H54 (cell line): Measurements from ENCODE around the gene ERBB2.
"Not testable (repeated sequence)": the region's sequence is repeated elsewhere in the genome, so short reads cannot be mapped to it uniquely, and the experiment has no call there.

ENCODE experiments used
- DNase-seq: peaks from one replicate; pipeline ENCODE4 v3.0.0; 2011; ENCODE audit warnings: low spot score, mixed read lengths; ENCODE audit not compliant: insufficient read length
- FAIRE-seq: peaks from 3 replicates; lab custom pipeline; 2011; peaks lifted over from hg19 to GRCh38; lab: Jason Lieb, UNC
- POLR2A ChIP-seq: IDR thresholded peaks from 2 replicates; pipeline ENCODE4 v1.6.1; 2011; ENCODE audit warnings: low read depth, mild to moderate bottlenecking, low read length

ERBB2 gene

DNA sequence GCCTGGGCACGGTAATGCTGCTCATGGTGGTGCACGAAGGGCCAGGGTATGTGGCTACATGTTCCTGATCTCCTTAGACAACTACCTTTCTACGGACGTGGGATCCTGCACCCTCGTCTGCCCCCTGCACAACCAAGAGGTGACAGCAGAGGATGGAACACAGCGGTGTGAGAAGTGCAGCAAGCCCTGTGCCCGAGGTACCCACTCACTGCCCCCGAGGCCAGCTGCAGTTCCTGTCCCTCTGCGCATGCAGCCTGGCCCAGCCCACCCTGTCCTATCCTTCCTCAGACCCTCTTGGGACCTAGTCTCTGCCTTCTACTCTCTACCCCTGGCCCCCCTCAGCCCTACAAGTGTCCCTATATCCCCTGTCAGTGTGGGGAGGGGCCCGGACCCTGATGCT, 12.0 kb downstream of the ERBB2 start:
- no peak for TF ChIP-seq POLR2A
- DNase-seq (no peak), FAIRE-seq (no peak)

DNA sequence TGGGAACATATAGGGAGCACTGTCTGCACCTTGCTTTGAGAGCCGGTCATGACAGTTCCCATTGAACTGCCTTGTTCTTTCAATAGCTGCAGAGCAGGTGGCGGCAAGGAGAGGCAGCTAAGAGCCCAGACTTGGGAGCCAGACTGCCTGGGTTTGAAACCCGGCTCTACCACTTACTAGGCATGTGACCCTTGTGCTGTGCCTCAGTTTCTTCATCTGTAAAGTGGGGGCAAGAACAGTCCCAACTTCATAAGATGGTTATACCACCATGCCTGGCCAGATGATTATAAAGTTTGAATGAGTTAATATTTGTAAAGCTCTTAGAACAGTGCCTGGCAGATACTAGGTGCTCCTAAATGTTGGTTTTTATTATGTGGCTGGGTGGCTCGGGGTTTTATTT, 14.4 kb downstream of the ERBB2 start:
- no peak for TF ChIP-seq POLR2A
- FAIRE-seq = no peak
- DNase-seq = no peak

DNA sequence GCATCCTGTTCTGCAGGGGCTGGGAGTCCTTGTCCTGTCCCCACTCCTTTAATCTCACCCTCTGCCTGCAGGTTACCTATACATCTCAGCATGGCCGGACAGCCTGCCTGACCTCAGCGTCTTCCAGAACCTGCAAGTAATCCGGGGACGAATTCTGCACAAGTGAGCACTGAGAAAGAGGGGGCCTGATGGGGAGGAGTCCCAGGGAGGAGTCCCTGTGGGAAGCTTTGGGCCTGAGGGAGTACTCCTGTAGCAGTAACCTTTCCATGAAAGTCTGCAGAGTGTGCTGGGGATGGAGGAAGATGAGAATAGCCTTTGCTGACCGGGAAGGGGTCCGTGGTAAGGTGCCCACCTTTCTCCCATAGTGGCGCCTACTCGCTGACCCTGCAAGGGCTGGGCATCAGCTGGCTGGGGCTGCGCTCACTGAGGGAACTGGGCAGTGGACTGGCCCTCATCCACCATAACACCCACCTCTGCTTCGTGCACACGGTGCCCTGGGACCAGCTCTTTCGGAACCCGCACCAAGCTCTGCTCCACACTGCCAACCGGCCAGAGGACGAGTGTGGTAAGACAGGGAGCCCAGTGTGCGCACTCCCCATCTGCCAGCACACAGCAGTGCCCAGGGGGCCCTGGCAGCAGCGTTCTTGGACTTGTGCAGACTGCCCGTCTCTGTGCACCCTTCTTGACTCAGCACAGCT, 15.7 kb downstream of the ERBB2 start:
- DNase-seq (no peak), FAIRE-seq (no peak)
- no peak for TF ChIP-seq POLR2A

DNA sequence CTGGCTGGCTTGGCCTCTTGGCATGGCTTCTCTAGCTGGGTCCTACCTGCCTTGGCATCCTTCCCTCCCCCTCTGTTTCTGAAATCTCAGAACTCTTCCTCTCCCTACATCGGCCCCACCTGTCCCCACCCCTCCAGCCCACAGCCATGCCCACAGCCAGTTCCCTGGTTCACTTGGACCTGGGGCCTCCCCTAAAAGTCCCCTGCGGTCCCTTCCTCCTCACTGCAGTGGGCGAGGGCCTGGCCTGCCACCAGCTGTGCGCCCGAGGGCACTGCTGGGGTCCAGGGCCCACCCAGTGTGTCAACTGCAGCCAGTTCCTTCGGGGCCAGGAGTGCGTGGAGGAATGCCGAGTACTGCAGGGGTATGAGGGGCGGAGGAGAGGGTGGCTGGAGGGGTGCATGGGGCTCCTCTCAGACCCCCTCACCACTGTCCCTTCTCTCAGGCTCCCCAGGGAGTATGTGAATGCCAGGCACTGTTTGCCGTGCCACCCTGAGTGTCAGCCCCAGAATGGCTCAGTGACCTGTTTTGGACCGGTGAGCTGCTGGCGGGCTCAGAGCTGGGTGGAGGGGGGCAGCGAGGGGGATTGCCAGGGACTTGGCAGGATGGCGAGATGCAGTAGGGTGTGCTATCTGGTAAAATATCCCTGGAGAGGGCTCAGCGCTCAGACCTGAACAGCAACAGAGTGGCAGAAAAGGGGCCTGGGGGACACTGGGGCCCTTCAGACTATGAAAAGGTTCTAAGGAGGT, 16.4 kb downstream of the ERBB2 start:
- FAIRE-seq (no peak), DNase-seq (no peak)
- TF ChIP-seq POLR2A = no peak

DNA sequence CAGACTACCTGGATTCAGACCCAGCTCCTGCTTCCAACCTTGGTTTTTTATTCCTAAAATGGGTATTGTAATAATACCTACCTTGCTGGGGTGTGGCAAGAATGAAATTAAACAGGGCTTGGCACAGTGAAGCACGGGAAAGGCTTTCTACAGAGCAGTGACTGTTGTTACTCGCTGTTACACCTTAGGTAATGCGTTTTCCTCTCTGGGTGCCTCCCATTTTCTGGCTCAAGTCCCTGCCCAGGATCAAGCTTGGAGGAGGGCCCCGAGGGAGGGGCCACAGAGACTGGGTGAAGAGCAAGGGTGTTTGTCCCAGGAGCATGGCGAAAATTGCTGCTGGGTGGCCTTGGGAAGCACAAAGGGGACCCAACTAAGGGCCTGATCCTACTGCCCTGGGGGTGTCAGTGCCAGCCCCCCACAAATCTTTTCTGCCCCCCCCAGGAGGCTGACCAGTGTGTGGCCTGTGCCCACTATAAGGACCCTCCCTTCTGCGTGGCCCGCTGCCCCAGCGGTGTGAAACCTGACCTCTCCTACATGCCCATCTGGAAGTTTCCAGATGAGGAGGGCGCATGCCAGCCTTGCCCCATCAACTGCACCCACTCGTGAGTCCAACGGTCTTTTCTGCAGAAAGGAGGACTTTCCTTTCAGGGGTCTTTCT, 17.1 kb downstream of the ERBB2 start:
- DNase-seq (no peak), FAIRE-seq (no peak)
- no peak for TF ChIP-seq POLR2A

DNA sequence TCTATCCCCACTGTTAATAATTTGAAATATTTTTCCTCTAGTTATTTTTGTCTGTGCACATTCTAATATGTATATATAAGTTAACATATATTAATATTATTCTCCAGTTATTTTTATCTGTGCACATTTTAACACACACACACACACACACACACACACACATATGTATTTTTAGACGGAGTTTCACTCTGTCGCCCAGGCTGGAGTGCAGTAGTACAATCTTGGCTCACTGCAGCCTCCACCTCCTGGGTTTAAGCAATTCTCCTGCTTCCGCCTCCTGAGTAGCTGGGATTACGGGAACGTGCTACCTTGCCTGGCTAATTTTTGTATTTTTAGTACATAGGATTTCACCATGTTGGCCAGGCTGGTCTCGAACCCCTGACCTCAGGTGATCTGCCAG, 17.8 kb downstream of the ERBB2 start:
- DNase-seq (no peak), FAIRE-seq (no peak)
- TF ChIP-seq POLR2A = no peak

DNA sequence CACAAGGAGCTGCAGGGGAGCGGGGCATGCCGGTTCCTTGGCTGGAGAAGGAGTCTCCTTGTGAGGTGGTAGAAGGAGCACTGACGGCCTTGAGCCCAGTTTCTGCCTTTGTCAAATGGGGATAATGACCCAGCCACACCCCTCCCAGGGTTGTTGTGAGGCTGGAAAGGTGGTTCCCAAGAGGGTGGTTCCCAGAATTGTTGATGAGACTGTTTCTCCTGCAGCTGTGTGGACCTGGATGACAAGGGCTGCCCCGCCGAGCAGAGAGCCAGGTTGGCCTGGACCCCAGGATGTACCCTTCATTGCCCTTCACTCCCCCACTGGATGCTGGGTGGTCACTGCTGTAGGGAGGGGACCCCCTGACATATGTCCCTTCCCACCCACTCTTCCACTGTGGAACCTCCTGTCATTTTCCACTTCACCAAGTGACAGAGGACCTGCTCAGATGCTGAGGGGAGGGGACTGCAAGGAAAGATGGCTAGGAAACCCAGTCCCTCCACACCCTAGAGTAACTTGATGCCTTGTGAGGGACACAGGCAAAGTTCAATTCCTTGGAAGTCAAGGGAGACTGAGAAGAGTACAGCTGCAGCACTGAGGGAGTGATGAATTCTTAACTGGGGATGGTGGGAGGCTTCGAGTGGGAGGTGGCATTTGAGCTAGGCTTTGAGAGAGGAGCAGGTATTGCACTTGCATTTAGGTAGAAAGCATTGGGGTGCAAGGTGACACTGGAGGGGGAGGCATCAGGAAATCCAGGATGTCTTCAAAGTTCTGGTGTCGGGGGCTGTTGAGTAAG, 19.9 kb downstream of the ERBB2 start:
- FAIRE-seq (no peak), DNase-seq (no peak)
- no peak for TF ChIP-seq POLR2A

DNA sequence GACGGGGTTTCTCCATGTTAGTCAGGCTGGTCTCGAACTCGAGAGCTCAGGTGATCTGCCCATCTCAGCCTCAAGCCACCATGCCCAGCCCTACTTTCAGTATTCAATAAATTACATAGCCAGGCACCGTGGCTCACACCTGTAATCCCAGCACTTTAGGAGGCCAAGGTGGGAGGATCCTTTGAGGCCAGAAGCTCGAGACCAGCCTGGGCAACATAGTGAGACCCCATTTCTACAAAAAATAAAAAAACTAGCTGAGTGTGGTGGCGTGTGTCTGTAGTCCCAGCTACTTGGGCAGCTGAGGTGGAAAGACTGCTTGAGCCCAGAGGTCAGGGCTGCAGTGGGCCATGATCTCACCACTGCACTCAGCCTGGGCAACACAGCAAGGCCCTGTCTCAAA, 22.2 kb downstream of the ERBB2 start:
- DNase-seq (no peak), FAIRE-seq (no peak)
- TF ChIP-seq POLR2A = no peak

DNA sequence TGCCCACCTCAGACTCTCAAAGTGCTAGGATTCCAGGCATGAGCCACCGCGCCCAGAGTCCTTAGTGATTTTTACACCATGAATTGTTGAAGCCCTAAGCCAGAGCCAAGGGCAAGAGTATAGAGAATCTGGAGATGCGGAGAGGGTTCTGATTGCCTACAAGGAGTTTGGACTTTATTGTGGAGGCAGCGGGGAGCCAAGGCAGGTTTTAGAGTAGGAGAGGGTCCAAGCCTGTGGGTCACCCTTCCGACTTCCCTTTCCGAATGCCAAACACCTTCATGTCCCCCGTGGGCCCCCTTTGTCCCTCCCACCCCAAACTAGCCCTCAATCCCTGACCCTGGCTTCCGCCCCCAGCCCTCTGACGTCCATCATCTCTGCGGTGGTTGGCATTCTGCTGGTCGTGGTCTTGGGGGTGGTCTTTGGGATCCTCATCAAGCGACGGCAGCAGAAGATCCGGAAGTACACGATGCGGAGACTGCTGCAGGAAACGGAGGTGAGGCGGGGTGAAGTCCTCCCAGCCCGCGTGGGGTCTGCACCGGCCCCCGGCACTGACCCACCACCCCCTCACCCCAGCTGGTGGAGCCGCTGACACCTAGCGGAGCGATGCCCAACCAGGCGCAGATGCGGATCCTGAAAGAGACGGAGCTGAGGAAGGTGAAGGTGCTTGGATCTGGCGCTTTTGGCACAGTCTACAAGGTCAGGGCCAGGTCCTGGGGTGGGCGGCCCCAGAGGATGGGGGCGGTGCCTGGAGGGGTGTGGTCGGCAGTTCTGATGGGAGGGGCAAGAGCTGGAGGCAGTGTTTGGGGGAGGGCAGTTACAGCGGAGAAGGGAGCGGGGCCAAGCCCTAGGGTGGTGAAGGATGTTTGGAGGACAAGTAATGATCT, 23.3 kb downstream of the ERBB2 start:
- DNase-seq = peak; percentile 45
- no peak for FAIRE-seq
- TF ChIP-seq POLR2A = no peak

DNA sequence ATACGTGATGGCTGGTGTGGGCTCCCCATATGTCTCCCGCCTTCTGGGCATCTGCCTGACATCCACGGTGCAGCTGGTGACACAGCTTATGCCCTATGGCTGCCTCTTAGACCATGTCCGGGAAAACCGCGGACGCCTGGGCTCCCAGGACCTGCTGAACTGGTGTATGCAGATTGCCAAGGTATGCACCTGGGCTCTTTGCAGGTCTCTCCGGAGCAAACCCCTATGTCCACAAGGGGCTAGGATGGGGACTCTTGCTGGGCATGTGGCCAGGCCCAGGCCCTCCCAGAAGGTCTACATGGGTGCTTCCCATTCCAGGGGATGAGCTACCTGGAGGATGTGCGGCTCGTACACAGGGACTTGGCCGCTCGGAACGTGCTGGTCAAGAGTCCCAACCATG, 24.9 kb downstream of the ERBB2 start:
- FAIRE-seq (no peak), DNase-seq (no peak)
- no peak for TF ChIP-seq POLR2A

DNA sequence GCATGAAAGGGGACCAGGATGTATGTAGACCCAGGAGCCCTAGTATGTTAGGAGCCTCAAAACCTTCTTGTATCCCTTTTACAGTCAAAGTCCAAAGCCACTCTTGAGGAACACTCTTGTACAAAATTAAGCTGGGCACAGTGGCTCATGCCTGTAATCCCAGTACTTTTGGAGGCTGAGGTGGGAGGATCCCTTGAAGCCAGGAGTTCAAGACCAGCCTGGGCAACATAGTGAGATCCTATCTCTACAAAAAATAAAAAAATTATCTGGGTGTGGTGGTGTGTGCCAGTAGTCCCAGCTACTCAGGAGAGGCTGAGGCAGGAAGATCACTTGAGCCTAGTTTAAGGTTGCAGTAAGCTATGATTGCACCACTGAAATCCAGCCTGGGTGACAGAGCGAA, 26.1 kb downstream of the ERBB2 start:
- not testable (repeated sequence) for DNase-seq, FAIRE-seq

DNA sequence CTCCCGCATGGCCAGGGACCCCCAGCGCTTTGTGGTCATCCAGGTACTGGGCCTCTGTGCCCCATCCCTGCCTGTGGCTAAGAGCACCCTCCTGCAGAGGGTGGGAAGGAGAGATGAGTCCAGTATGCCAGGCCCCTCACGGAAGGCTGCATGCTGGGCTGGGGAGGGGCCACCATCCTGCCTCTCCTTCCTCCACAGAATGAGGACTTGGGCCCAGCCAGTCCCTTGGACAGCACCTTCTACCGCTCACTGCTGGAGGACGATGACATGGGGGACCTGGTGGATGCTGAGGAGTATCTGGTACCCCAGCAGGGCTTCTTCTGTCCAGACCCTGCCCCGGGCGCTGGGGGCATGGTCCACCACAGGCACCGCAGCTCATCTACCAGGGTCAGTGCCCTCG, 26.8 kb downstream of the ERBB2 start:
- DNase-seq (no peak), FAIRE-seq (no peak)
- TF ChIP-seq POLR2A = no peak

DNA sequence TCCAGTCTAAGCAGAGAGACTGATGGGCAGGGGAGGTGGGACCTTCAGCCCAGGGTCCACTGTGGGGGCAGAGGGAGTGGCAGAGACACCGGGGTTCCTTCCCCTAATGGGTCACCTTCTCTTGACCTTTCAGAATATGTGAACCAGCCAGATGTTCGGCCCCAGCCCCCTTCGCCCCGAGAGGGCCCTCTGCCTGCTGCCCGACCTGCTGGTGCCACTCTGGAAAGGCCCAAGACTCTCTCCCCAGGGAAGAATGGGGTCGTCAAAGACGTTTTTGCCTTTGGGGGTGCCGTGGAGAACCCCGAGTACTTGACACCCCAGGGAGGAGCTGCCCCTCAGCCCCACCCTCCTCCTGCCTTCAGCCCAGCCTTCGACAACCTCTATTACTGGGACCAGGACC, 27.7 kb downstream of the ERBB2 start:
- FAIRE-seq (no peak), DNase-seq (no peak)

More for the DNA sequence above, 27.7 kb downstream of the ERBB2 start:
- TF ChIP-seq POLR2A = no peak
